ENCODE measurements around the gene SLC34A1.
"Not testable (repeated sequence)": the region's sequence is repeated elsewhere in the genome, so short reads cannot be mapped to it uniquely, and the experiment has no call there.

The SLC34A1 gene

GRCh38 chr5:177368869-177369644 lies 15.2 kb upstream of the SLC34A1 start:
- peak; percentile 73 for DNase-seq

GRCh38 chr5:177369645-177370440 lies 14.4 kb upstream of the SLC34A1 start:
- no peak for DNase-seq

DNA sequence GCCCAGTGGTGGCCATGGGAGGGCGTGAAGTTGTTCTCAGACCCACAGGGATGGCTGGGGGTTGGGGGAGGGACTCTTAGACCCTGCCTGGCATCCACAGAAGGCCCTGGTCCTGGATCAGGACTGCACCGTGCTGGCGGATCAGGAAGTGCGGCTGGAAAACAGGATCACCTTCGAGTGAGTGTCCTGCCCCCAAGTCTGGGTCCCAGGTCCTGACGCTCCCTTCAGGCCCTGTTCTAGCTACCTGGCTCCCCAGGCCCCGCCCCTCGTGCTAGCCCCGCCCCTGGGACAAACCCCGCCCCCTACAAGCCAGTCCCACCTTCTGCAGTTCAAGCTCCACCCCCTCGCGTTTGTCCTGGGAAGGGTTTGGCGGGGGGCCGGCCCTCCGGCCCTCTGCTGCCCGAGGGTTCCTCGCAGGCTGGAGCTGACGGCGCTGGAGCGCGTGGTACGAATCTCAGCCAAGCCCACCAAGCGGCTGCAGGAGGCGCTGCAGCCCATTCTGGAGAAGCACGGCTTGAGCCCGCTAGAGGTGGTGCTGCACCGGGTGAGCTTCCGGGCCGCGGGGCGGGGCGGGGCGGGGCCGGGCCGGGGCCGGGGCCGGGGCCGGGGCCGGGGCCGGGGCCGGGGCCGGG lies 13.6 kb upstream of the SLC34A1 start:
- DNase-seq, result peak; percentile 88

DNA sequence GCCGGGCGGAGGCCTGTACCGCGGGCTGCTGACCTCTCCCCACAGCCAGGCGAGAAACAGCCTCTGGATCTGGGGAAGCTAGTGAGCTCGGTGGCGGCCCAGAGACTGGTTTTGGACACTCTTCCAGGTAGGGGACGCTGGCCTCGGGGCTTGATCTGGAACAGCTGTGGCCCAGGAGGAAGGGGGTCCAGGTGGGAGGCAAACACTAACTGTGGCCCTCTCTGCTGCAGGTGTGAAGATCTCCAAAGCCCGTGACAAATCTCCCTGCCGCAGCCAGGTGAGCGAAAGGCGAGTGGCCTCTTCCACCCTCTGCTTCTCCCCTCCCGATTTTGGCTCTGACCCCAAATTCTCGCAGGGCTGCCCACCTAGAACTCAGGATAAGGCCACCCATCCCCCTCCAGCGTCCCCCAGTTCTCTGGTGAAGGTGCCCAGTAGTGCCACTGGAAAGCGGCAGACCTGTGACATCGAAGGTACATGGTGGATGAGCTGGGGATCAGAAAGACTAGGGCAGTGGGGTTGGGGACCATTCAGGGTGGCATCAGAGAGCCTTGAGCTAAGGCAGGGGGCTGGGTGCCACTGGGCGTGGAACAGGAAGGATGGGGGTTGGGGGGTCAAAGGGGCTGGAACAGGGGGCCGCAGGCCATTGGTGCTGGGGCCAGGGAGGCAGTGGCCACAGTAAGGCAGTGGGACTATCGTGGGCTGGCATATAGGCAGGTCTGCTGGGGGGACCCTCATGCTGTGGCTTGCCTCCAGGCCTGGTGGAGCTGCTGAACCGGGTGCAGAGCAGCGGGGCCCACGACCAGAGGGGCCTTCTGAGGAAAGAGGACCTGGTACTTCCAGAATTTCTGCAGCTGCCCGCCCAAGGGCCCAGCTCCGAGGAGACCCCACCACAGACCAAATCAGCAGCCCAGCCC lies 12.9 kb upstream of the SLC34A1 start:
- DNase-seq, result no peak

- DNase-seq, result peak; percentile 77
These were observed 12.0 kb upstream of the SLC34A1 start for GRCh38 chr5:177372034-177372896.

- DNase-seq, result peak; percentile 72
These were observed 11.3 kb upstream of the SLC34A1 start for GRCh38 chr5:177372910-177373309.

DNA sequence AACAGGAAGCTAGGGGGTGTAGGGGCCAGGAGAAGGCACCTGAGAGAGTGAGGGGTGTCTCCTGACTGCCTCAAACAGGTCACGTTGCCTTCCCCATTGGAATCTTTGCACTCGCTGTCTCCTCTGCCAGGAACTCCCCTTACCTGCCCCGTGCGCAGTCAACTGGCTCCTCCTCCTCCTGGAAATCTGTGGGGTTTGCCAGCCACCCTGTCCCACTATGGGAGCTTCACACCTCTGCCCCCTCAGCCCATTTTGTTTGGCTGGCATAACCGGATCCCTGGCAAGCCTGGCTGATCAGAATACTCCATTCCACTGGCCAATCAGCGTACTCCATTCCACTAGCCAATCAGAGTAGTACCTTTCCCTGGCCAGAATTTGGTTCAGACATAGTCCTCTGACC lies 10.4 kb upstream of the SLC34A1 start:
- DNase-seq, result no peak

DNA sequence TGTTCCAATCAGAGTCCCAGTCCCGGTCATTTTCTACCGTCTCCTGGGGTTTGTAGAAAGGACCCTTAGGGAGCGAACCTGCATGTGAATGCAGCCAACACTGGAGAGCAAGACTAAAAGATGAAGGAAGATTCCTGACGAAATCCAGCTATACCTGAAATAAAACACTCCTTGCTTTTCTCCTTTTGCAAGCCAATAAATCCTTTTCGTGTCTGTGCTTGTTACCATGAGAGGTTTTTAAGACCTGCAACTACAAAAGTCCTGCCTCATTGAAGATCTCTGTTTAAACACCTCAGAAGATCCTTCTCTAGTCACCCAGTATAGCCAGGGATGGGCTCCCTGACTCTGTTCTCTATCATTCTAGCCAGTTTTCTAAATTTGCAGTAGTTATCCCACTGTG lies 10.0 kb upstream of the SLC34A1 start:
- no peak for DNase-seq

GRCh38 chr5:177375516-177375915 lies 8.7 kb upstream of the SLC34A1 start:
- DNase-seq, result not testable (repeated sequence)

DNA sequence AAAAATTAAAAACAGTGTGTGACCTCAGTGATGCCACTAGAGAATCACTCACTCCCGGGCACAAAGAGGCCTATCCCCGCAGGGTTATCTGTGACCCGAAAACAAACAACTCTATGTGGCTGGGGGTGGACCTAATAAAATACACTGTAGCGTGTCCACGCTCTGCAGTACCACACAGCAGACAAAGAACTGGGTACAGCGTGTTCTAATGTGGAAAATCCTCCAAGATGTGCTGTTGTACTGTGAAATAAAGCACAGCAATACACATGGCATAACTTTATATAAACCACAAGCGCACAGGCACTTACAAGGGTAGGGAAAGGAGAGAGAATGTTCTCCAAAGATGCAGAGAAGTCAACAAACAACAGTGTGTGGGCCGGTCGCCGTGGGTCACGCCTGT lies 8.1 kb upstream of the SLC34A1 start:
- DNase-seq, result no peak

- no peak for DNase-seq
These were observed 6.1 kb upstream of the SLC34A1 start for GRCh38 chr5:177377851-177378776.

GRCh38 chr5:177378884-177379883 lies 5.0 kb upstream of the SLC34A1 start:
- DNase-seq, result peak; percentile 69

DNA sequence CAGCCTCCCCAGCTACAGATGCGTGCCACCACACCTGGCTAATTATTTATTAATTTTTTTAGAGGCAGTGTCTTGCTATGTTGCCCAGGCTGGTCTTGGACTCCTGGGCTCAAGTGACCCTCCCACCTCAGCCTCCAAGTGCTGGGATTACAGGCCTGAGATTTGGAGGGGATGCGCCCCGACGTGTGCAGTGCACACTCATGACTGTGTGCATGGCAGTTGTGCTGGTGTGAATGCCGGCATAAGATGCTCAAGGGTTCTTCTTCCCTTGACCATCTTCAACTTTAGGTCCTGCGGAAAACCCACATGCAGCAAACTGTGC lies 3.5 kb upstream of the SLC34A1 start:
- no peak for DNase-seq

- DNase-seq, result no peak
These were observed 1.7 kb upstream of the SLC34A1 start for GRCh38 chr5:177382423-177383029.

- no peak for DNase-seq
These were observed 1.1 kb upstream of the SLC34A1 start for GRCh38 chr5:177383181-177383580.

DNA sequence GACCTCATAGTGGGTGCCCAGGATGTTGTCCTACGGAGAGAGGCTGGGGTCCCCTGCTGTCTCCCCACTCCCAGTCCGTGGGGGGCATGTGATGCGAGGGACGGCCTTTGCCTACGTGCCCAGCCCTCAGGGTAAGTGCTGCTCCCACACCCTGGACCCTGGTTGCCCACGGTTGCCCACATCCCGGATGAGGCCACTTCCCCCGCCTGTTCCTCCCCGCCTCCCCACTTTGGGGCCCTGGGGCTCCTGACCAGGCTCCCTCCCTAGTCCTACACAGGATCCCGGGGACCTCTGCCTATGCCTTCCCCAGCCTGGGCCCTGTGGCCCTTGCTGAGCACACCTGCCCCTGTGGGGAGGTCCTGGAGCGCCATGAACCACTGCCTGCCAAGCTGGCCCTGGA lies 1.5 kb downstream of the SLC34A1 start:
- no peak for DNase-seq

DNA sequence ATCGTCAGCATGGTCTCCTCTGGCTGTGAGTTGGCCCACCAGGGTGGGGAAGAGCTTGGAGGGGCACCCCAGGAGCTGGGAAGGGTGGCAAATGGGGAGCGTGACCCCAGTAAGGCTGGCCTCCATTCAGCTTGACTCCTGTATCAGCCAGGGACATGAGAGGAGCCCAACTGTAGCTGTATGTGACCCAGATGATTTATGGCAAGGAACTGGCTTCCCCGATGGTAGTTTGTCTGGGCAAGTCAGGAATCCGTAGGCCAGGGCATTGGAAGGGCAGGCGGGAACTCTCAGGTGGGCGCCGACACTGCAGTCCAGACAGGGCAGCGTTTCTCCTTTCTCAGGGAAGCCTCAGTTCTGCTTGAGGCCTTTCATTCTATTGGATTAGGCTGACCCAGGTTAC lies 2.3 kb downstream of the SLC34A1 start:
- no peak for DNase-seq

GRCh38 chr5:177387405-177387804 lies 3.2 kb downstream of the SLC34A1 start:
- DNase-seq, result no peak

DNA sequence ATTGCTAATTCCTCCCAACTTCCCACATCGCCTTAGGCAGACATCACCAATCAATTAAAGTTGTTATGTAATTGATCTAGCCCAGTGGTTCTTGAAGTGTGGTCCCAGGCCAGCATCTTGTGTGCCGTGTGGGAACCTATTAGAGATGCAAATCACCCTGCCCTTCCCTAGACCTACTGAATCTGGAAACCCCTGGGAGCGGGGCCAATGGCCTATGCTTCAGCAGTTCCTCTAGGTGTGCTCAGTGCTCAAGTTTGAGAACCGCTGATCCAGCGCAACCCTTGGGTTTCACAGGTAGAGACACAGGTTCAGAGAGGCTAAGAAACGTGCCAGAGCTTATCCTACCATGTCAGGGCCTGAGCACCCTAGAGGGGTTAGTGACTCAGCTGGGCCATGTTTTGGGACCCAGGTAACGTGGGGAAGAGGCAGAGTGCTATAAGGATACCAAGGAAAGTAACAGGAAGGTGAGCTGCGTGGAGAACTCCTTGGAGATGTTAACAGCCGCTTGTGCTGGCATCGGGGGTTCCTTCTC lies 4.4 kb downstream of the SLC34A1 start:
- DNase-seq, result no peak
